Posterior vena cava (tissue), 2 donors: ENCODE measurements around the gene UBR4. TPM values are rescaled to one million over a fixed set of nuclear protein-coding genes. Genes with fewer than 3 reads are reported as not detected.

Experiments
- DNase-seq: peaks from one replicate; pipeline ENCODE4 v3.0.0-alpha.2; 2020; ENCODE audit warnings: low spot score
- intact Hi-C, 2 donors: fragments of 100-400 bp; cut with DNase I; formaldehyde crosslinking; loops; one replicate each; pipeline versions ENCODE4 v1.14.1 to v1.14.2; 2022 to 2023
- total RNA-seq, 2 donors: library from RNA; stranded (reverse); fragmentation: NEBNext Ultra II Directional; extraction: Animal tissue kit (Norgen Biotek cat#: 25700); gene quantifications; one replicate each; pipeline ENCODE4 v1.2.1, GENCODE V29; 2021
- donor health status: DM: yes; HTN: yes; CAD: no.
- donor health status: DM: yes; HTN: yes; CAD: no.

The UBR4 gene
- total RNA-seq, 2 donors from 2014 or later = 111 to 120 TPM

DNA sequence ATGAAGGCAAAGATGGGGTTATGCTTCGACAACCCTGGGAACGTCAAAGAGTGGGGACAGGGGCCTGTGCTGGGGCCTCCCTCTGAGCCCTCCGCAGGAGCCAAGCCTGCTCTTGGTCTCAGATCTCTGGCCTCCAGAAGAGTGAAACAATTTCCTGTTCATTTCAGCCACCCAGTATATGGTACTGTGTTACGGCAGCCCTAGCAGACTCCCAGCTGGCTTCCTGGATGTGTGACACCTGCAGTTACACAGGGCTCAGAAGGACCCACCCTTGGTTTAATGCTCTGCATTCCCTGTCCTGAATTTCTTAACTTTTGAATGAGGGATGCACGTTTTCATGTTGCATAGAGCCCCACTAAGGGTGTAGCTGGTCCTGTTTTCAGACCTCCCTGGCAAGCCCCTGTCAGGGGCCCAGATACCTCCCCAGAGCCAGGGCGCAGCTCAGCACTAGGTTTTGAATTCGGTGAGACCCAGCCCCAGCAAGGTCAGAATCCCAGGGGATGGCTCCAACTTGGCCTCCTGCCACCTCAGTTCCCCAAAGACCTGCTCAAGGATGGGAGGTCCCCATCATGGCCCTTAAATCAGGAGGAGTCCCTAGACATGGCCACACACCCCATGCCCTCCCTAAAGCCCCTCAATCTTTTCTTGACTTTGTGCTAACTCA, 174.6 kb downstream of the UBR4 start:
- intact Hi-C loops = no loop called here
- DNase-seq = peak; percentile 36

DNA sequence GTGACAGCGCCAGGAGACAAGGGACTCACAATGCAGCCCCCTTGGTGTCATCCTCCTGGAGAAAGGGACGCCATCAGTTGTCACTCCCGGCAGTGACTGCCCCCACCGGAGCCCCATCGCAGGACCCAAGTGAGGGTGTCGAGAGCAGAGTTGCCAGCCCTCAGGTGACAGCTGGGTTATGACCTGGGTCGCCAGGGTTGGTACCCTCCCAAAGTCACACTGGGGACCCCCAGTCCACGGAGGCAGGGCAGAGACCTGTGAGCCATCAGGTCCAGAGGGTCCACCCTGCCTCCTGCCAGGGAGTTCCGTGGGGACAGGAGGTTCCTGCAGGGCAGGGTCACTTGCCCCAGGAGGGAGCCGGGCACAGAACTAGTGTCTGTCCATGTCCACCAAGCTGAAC, 175.3 kb downstream of the UBR4 start:
- intact Hi-C loops = no loop called here
- DNase-seq = peak; percentile 79

DNA sequence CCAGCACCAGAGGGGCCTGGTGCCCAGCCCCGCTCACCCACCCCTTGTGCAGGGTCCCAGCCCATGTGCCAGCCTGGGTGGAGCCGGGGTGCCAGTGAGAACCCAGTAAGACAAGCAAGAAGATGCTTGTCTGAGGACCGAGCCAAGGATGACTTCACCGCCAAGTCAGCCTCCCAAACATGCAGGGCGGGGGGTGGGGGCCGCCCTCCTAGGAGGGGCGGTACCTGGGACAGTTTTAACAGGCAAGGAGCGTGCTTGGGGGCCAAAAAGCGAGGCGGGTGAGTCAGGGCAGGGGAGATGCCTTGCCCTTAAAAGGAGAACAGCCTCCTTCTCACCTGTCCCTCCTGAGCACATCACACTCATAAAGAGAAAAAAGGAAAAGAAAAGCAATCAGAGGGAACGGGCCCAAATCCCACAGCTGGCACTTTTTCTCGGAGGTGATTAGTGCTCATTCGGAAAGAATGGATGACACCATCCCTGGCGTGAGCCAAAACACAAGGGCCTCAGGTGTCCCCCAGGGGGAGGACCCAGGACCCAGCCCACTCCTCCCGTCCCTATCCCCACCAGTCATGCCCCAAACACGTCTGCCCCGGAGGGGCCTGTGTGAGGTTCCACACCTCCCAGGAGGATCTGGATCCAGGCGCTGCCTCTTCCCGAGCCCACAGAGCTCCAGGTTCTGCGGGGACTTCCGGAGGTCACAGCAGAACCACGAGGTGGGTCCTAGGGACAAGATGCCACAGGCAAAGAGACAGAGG, 176.0 kb downstream of the UBR4 start:
- intact Hi-C loops = no loop called here
- DNase-seq = peak; percentile 73

DNA sequence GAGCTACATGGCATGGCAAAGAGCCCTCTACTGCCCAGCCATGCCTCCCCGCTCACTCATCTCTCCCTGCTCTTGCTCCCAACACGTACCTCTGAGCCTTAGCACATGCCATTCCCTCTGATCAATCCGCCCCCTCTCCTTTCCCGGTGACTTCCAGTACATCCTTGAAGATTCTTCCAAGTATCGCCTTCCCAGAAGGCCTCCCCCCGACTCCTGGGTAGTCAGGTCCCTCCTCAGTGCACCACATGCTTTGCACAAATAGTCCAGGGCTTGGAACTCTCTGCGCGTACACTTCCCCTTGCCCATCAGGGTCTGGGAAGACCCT, 176.6 kb downstream of the UBR4 start:
- intact Hi-C loops = no loop called here
- DNase-seq = no peak

DNA sequence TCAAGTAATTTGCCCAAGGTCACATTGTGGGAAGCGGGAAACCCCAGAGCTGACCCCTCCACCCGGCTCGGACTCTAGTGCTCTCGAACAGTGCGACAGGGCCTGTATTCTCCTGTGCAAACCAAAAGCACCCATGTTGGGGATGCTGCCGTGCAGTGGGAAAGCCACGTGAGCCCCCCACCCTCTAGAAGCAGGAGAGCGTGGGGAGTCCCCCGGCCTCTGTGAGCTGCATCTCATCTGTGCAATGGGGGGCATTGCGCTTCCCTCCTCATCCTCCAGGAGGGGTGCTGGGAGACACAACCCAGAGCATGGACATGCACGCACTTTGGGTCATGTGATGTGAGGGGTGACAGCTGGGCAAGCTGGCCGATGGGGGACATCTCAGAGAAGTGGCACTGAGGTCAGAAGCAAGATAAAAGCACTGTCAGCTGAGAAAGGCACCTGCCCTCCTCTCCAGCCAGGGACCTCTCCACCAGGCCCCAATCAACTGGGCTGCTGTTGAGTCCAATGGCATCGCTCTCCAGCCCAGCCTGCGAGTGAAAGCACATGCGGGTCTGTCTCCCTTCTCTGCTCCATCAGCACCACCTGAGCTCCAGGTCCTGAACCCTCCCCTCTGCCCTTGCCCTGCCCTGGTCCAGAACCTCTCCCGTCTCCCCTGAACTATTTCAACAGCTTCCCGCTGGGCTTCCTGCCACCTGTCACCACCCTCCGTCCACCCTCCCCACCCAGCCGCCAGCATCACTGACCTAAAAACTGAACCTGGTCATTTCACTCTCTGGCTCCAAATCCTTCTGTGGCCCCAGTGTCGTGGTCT, 177.2 kb downstream of the UBR4 start:
- intact Hi-C loops = no loop called here
- DNase-seq = peak; percentile 68

DNA sequence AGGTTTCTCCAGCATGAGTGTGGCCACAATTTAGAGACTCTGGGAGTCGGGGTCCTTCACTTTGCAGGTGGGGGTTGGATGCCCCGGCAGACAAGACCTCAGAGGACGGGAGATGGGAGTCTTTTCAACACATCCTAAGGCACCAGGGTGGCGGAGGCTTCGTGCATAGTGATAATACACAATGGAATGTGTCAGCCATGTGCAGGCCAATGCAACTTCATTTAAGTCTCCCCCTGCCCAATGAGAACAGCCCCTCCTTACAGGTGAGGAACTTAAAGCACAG, 177.7 kb downstream of the UBR4 start:
- intact Hi-C loops = no loop called here
- peak; percentile 69 for DNase-seq

DNA sequence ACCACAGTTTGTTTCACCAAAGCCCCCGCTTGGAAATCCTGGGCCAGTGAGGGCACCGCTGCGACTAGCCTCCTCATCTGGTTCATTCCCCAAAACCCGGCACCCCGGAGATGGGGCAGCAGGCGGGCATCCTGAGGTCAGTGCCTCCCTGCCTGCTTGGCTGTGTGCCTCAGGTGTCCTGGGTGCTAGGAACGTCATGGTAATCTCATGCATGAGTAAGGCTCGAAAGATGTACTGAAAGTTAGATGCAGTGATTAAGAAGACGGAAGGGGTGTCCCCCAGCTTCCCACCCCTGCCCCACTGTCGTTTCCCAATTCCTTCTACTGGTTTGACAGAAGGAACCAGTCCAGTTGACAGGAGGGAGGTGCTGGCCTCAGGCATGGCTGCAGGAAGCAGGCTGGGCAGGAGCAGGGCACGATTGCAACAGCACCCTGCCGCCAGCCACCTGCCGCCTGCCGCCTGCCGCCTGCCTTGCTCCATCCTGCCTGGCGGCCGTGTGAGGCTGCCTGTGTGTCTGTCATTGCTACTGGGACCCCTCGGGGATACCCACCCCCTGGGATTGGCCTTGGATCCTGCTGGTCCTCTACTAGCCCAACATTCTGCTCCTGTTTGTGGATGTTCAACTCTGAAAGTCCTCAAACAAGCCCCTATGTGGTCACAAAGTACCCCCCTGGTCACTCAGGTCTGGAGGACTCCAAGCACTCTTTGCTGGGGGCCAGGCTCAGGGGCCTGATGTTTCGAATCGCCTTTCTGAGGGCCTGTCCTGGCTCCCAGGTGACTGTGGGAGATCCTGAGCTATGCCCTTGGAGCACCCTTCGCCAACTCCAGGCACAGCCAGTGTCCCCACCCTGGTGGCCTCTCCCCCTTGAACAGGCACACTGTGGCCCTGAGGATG, 180.6 kb downstream of the UBR4 start:
- peak; percentile 61 for DNase-seq
- intact Hi-C loops = no loop called here

DNA sequence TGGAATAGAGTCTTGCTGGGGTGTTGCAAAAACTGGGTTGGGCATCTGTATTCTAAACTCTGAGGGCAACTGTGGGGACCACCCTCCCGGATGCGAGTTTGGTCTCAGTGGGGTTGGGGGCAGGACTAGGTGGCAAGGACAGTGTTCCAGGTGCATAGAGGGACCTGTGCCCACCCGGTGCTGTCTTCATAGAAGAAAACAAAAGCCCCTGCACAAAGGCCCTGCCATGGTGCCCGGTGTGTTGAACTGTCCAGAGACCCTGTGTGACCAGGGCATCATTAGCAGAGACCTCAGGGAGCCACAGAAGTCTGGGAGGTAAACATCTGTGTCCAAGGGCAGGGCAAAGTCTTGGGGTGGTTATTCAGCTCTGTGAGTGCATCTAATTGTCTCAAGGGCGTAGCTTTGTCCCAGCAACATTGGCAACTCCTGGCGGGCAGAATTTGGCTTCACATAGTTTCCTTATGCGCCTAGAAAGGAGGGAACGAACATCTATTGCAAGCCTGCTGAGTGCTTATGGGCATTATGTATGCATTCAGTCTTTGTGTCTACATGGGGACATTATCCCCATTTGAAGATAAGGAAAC, 181.4 kb downstream of the UBR4 start:
- intact Hi-C loops = no loop called here

DNA sequence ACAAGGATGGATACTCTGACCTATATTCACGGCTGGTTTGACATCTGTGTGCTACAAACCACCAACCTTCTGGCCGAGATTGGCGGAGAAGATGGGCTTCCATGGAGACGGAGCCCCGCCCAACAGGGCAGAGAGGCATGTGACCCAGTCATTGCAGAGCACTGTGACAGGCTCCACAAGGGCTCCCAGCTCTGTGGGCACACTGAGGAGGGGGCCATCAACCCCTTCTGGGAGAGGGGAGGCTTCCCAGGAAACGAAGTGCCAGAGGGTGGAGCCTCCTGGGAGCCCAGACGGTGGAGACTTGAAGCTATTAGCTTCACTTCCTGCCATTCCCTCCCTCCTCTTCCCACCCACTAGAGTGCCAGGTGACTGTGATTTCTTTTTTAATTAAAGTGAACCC, 182.0 kb downstream of the UBR4 start:
- DNase-seq = peak; percentile 62
- intact Hi-C loops = no loop called here

More for the DNA sequence above, 181.4 kb downstream of the UBR4 start:
- peak; percentile 30 for DNase-seq

Other genes starting within 250 kb of the UBR4 start
- 10 to 100 TPM; 31.8 to 32.0 TPM for gene EMC1, start 41.3 kb upstream of the UBR4 start, total RNA-seq
- 10 to 100 TPM; 20.3 to 24.3 TPM for gene MRTO4, start 41.5 kb upstream of the UBR4 start, total RNA-seq
- gene AKR7A3, start 78.5 kb upstream of the UBR4 start, total RNA-seq = under 1 TPM; 0.67 to 0.69 TPM
- gene AKR7A2, start 101.9 kb upstream of the UBR4 start, total RNA-seq = 10 to 100 TPM; 18.8 to 29.9 TPM
- 1 to 10 TPM; 7.4 to 8.2 TPM for gene SLC66A1, start 102.1 kb upstream of the UBR4 start, total RNA-seq